HL-60/S4 (cell line): ENCODE data around the gene CCL13.
"Not testable (repeated sequence)": the region's sequence is repeated elsewhere in the genome, so short reads cannot be mapped to it uniquely, and the experiment has no call there.

Source experiments
- in situ Hi-C: fragments of 300-500 bp; cut with MboI; formaldehyde crosslinking; loops from 2 replicates; pipeline ENCODE4 v1.14.3; 2022; ENCODE audit warnings: low sequenced_read_pairs

CCL13 gene

GRCh38 chr17:34356194-34356593 is at the start of gene CCL13:
TSS of gene CCL13 (plus strand) at chr17:34356480. CDS start at chr17:34356527, 47 bp downstream.
- in situ Hi-C loops = no loop called here

- in situ Hi-C loops = no loop called here
These were observed 49.2 kb upstream of the CCL13 start for GRCh38 chr17:34307110-34307509.

GRCh38 chr17:34308371-34308770 is 47.9 kb upstream of the CCL13 start:
- in situ Hi-C loops = no loop called here

GRCh38 chr17:34311291-34311690 is 45.0 kb upstream of the CCL13 start:
- in situ Hi-C loops = no loop called here

GRCh38 chr17:34312080-34312479 is 44.2 kb upstream of the CCL13 start:
- in situ Hi-C loops = no loop called here

GRCh38 chr17:34313164-34313563 is 43.1 kb upstream of the CCL13 start:
- in situ Hi-C loops = no loop called here

- in situ Hi-C loops = no loop called here
These were observed 42.0 kb upstream of the CCL13 start for GRCh38 chr17:34314279-34314678.

GRCh38 chr17:34318474-34318873 is 37.8 kb upstream of the CCL13 start:
- in situ Hi-C loops = no loop called here

GRCh38 chr17:34319039-34319483 is 37.2 kb upstream of the CCL13 start, which contains the start of gene CCL8:
TSS of gene CCL8 (plus strand) at chr17:34319435. CDS start at chr17:34319502, 67 bp downstream.
- in situ Hi-C loops = no loop called here

- in situ Hi-C loops = no loop called here
These were observed 34.3 kb upstream of the CCL13 start for GRCh38 chr17:34321964-34322363.

- in situ Hi-C loops = not testable (repeated sequence)
These were observed 28.7 kb upstream of the CCL13 start for GRCh38 chr17:34327580-34327979.

- in situ Hi-C loops = no loop called here
These were observed 18.6 kb upstream of the CCL13 start for GRCh38 chr17:34337701-34338100.

- in situ Hi-C loops = no loop called here
These were observed 17.0 kb upstream of the CCL13 start for GRCh38 chr17:34339138-34339770.

GRCh38 chr17:34341916-34342315 is 14.4 kb upstream of the CCL13 start:
- in situ Hi-C loops = loop anchor here (10.0 kb wide), 1 partner anchor 67 kb away; the partner anchor contains the start of gene CCL7

GRCh38 chr17:34347063-34347462 is 9.2 kb upstream of the CCL13 start:
- in situ Hi-C loops = loop anchor here (10.0 kb wide), 1 partner anchor 72 kb away; the partner anchor contains the start of gene CCL7

- in situ Hi-C loops = loop anchor here (10.0 kb wide), 1 partner anchor 75 kb away; the partner anchor contains the start of gene CCL7
These were observed 6.5 kb upstream of the CCL13 start for GRCh38 chr17:34349751-34350150.

GRCh38 chr17:34351096-34351495 is 5.2 kb upstream of the CCL13 start:
- in situ Hi-C loops = no loop called here

GRCh38 chr17:34352191-34352590 is 4.1 kb upstream of the CCL13 start:
- in situ Hi-C loops = no loop called here

GRCh38 chr17:34354637-34355036 is 1.6 kb upstream of the CCL13 start:
- in situ Hi-C loops = no loop called here

GRCh38 chr17:34357398-34357797 is 1.1 kb downstream of the CCL13 start:
- in situ Hi-C loops = no loop called here

GRCh38 chr17:34358631-34359030 is 2.4 kb downstream of the CCL13 start:
- in situ Hi-C loops = no loop called here

- in situ Hi-C loops = loop anchor here (5.0 kb wide), 1 partner anchor 158 kb away; no protein-coding TSS in a partner anchor
These were observed 4.5 kb downstream of the CCL13 start for GRCh38 chr17:34360601-34361270.
